GM19351 (cell line): ENCODE data around the gene HSPB6.
"Not testable (repeated sequence)": the region's sequence is repeated elsewhere in the genome, so short reads cannot be mapped to it uniquely, and the experiment has no call there.

Experiments used
- ATAC-seq: cut with Tn5 transposase; IDR thresholded peaks from one replicate; pipeline ENCODE4 v1.9.1; 2021; ENCODE audit warnings: mild to moderate bottlenecking, moderate library complexity; ENCODE audit not compliant: unreplicated experiment

The HSPB6 gene

DNA sequence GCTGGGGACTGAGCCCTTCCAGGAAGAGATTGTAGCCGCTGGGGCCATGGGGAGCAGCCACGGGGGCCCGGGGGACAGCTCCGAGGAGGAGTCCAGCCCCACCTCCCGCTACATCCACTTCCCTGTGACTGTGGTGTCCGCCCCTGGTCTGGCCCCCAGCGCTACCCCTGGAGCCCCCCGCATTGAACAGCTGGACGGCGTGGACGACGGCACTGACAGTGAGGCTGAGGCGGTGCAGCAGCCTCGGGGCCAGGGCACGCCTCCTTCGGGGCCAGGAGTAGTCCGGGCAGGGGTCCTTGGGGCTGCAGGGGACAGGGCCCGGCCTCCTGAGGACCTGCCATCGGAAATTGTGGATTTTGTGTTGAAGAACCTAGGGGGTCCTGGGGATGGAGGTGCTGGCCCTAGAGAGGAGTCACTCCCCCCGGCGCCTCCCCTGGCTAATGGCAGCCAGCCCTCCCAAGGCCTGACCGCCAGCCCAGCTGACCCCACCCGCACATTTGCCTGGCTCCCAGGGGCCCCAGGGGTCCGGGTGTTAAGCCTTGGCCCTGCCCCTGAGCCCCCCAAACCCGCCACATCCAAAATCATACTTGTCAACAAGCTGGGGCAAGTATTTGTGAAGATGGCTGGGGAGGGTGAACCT is 24.2 kb downstream of the HSPB6 start:
- ATAC-seq: no peak

DNA sequence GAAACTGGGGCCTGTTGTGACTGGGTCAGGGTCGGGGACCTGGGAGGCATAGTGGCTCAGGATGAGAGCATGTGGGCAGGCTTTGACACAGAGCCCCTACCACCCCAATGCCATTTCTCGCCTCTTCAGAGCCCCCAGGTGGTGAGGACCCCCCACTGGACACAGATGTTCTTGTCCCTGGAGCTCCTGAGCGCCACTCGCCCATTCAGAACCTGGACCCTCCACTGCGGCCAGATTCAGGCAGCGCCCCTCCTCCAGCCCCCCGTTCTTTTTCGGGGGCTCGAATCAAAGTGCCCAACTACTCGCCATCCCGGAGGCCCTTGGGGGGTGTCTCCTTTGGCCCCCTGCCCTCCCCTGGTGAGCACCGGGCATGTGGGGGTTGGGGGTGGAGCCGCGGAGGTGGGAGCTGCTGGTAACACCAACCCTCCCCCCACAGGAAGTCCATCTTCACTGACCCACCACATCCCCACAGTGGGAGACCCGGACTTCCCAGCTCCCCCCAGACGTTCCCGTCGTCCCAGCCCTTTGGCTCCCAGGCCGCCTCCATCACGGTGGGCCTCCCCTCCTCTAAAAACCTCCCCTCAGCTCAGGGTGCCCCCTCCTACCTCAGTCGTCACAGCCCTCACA is 24.9 kb downstream of the HSPB6 start:
- no peak for ATAC-seq

DNA sequence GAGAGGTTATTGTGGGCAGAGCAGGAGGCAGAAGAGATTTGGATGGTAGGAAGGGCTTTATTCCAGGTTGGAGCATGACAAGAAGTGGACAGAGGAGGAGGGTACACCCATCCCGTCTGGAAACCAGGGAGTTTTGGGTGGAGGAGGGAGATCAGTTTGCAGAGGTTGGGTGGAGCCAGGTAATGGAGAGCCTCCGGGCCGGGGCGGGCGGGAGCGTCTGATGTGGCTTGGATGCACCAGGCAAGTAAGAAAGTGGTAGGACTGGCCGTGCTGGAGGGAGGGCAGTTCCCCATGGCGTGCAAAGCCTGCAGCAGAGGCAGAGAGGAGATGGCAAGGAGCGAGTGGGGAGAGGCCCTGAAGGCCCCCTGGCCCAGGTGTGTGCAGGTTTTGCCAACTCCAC is 25.5 kb downstream of the HSPB6 start:
- ATAC-seq: no peak

DNA sequence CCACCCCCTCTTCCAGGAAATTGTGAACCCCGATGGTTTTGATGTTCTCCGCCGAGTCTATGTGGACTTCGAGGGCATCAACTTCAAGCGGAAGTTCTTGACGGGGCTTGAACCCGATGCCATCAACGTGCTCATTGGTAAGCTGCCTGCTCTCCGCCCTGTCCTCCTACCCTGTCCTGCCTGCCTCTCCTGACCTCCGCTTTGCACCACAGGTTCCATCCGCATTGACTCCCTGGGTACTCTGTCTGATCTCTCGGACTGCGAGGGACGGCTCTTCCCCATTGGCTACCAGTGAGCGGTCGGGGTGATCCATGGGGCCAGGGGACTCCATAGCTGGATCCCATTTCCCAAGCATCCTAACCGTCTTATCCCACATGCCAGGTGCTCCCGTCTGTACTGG is 26.5 kb downstream of the HSPB6 start:
- no peak for ATAC-seq

DNA sequence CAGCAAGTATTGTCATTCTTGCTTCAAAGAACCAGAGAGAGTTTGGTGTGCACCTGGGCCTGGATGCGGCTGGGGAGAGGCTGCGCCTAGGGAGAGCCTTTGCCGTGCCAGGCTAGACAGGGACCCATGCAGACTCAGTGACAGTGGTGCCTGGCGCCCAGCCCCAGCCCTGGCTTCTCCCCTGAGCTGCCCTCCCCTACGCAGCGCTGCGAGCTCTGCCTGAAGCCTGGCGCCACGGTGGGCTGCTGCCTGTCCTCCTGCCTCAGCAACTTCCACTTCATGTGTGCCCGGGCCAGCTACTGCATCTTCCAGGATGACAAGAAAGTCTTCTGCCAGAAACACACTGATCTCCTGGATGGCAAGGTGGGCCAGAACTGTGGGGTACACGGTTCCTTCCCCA is 27.1 kb downstream of the HSPB6 start:
- ATAC-seq: no peak

DNA sequence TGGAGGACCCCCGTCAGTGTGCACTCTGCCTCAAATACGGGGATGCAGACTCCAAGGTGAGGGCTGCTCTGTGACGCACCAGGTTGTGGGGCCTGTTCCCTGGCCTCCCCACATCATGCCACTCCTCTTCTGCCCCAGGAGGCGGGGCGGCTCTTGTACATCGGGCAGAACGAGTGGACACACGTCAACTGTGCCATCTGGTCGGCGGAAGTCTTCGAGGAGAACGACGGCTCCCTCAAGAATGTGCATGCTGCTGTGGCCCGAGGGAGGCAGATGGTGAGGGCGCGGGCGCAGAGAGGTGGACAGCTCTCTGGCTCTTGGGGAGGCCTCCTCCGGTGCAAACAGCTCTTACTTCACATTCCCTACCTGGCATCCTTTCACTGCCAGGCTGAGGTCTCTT is 27.8 kb downstream of the HSPB6 start:
- ATAC-seq: no peak

DNA sequence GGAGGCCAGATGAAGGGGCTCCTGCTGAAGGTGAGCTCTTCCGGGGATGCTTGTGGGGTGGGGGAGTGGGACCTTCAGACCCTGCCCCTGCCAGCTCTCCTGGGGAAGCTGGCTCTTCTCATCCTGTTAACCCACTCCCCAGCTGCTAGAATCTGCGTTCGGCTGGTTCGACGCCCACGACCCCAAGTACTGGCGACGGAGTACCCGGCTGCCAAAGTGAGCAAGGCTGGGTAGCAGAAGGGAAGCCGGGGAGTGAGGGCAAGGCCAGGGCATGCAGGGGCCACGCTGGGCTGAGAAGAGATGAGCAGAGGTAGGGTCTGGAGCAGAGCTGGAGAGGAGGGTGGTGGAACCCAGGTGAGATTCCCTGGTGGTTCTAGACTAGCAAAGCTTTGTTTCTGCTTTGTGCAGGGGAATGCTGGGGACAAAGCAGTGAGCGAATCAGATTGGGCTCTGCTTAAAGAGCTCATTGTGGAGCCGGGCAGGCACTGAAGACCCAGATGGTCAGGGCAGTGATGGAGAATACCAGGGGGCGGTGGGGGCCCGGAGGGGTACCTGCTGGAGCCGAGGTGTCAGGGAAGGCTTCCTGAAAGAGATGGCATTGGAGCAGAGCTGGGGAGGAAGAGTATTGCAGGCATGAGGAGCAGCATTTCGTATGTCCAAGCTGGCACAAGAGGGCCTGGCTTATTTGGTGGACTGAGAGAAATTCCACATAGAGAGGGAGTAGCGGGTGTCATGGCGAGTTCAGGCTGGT is 28.7 kb downstream of the HSPB6 start:
- no peak for ATAC-seq

DNA sequence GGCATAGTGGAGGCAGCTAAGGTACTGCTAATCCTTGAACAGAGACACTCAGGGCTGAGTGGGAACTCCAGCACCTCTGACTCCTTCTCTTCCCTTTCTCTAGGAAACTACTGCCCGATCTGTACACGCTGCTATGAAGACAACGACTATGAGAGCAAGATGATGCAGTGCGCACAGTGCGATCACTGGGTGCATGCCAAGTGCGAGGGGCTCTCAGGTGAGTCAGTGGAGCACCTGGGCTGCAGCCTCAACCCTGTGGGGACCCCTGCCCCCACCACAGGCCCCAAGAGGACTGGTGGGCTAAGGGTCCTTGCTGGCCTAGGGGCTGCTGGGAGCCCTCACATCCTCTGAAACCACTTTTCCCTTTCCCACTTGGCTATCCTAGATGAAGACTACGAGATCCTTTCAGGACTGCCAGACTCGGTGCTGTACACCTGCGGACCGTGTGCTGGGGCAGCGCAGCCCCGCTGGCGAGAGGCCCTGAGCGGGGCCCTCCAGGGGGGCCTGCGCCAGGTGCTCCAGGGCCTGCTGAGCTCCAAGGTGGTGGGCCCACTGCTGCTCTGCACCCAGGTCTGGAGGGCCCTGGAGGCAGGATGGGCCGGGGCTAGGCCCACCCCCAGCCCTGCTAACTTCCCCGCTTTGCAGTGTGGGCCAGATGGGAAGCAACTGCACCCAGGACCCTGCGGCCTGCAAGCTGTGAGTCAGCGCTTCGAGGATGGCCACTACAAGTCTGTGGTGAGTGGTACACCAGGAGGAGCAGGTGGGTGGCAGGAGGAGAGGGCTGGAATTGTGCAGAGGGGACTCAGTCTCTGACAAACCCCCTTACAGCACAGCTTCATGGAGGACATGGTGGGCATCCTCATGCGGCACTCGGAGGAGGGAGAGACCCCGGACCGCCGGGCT is 29.5 kb downstream of the HSPB6 start:
- no peak for ATAC-seq

DNA sequence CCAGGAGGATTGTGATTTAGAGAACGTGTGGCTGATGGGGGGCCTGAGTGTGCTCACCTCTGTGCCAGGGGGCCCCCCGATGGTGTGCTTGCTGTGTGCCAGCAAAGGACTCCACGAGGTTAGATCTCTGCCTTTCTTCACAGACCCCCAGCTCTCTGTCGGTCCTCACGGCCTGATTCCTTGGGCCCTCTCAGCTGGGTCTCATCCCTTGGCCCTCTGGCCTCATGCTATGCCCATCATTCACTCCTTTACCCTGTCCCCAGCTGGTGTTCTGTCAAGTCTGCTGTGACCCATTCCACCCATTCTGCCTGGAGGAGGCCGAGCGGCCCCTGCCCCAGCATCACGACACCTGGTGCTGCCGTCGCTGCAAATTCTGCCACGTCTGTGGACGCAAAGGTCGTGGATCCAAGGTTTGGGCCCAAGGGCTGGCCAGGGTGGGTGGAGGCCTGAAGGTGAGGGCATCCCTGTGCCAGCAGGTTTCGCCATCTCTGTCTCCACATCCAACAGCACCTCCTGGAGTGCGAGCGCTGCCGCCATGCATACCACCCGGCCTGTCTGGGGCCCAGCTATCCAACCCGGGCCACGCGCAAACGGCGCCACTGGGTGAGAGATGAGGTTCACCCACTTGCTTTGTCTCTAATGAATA is 31.5 kb downstream of the HSPB6 start:
- no peak for ATAC-seq

DNA sequence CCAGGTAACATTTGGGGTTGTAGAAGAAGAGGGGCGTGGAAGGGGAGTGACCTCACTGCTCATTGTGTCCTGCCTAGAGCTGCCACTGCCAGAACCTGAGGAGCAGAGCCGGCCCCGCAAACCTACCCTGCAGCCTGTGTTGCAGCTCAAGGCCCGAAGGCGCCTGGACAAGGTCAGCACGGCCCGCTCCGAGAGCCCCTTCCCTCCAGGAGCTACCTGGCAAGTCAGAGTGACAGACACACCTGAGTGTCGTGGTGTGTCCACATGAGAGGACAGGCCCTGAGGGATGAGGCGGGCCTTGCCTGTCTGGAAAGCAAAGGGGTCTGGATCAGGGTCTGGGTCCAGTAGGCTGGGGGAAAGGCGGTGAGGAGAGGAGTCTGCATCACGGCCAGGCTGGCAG is 32.3 kb downstream of the HSPB6 start:
- no peak for ATAC-seq

DNA sequence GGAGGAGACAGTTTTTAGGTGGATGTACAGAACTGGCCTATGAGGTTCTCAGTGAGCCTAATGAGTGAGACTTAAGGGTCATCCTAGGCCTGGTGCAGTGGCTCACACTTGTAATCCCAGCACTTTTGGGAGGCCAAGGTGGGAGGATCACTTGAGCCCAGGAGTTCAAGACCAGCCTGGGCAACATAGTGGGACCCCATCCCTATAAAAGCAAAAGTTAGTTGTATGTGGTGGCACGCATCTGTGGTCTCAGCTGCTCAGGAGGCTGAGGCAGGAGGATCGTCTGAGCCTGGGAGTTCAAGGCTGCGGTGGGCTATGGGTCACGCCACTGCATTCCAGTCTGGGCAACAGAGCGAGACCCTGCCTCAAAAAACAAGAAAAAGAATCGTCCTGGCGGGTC is 32.7 kb downstream of the HSPB6 start:
- ATAC-seq: not testable (repeated sequence)

DNA sequence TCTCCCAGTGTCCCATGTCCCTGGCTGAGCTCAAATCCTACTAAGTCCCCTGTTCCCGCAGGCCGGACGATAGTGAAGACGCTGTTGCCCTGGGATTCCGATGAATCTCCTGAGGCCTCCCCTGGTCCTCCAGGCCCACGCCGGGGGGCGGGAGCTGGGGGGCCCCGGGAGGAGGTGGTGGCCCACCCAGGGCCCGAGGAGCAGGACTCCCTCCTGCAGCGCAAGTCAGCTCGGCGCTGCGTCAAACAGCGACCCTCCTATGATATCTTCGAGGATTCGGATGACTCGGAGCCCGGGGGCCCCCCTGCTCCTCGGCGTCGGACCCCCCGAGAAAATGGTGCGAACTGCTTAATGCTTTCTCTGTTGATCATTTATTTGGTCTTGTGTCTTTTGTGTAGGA is 33.2 kb downstream of the HSPB6 start:
- no peak for ATAC-seq

DNA sequence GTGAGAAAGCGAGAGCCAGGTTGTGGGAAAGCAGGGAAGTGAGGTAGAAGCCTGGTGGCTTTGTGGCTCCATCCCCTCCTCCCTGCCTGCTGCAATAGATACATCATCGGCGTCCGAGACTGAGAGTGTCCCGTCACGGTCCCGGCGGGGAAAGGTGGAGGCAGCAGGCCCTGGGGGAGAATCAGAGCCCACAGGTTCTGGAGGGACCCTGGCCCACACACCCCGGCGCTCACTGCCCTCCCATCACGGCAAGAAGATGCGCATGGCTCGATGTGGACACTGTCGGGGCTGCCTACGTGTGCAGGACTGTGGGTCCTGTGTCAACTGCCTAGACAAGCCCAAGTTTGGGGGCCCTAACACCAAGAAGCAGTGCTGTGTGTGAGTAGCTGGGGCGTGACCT is 33.9 kb downstream of the HSPB6 start:
- no peak for ATAC-seq

DNA sequence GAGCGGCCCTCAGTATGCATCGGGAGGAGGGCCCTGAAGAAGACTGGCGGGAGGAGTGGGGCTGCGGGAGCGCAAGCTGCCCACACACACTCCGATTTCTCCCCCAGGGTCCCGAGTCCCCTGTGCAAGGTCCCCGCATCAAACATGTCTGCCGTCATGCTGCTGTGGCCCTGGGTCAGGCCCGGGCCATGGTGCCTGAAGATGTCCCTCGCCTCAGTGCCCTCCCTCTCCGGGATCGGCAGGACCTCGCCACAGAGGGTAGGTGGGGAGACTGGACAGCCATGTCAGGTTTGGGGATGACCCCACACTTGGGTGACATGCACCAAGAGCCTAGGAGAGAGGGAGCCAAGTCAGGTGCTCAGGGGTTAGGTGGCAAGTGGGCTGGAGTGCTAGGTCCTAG is 34.4 kb downstream of the HSPB6 start:
- no peak for ATAC-seq

DNA sequence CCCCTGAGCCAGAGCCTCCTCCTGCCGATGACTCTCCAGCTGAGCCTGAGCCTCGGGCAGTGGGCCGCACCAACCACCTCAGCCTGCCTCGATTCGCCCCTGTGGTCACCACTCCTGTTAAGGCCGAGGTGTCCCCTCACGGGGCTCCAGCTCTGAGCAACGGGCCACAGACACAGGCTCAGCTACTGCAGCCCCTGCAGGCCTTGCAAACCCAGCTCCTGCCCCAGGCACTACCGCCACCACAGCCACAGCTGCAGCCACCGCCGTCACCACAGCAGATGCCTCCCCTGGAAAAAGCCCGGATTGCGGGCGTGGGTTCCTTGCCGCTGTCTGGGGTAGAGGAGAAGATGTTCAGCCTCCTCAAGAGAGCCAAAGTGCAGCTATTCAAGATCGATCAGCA is 35.5 kb downstream of the HSPB6 start:
- no peak for ATAC-seq

DNA sequence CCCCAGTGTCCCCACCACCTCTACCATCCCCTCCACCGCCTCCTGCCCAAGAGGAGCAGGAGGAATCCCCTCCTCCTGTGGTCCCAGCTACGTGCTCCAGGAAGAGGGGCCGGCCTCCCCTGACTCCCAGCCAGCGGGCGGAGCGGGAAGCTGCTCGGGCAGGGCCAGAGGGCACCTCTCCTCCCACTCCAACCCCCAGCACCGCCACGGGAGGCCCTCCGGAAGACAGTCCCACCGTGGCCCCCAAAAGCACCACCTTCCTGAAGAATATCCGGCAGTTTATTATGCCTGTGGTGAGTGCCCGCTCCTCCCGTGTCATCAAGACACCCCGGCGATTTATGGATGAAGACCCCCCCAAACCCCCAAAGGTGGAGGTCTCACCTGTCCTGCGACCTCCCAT is 36.2 kb downstream of the HSPB6 start:
- no peak for ATAC-seq

DNA sequence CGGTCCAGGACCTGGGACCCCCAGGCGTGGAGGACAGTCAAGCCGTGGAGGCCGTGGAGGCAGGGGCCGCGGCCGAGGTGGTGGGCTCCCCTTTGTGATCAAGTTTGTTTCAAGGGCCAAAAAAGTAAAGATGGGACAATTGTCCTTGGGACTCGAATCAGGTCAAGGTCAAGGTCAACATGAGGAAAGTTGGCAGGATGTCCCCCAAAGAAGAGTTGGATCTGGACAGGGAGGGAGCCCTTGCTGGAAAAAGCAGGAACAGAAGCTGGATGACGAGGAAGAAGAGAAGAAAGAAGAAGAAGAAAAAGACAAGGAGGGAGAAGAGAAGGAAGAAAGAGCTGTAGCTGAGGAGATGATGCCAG is 36.7 kb downstream of the HSPB6 start:
- no peak for ATAC-seq

DNA sequence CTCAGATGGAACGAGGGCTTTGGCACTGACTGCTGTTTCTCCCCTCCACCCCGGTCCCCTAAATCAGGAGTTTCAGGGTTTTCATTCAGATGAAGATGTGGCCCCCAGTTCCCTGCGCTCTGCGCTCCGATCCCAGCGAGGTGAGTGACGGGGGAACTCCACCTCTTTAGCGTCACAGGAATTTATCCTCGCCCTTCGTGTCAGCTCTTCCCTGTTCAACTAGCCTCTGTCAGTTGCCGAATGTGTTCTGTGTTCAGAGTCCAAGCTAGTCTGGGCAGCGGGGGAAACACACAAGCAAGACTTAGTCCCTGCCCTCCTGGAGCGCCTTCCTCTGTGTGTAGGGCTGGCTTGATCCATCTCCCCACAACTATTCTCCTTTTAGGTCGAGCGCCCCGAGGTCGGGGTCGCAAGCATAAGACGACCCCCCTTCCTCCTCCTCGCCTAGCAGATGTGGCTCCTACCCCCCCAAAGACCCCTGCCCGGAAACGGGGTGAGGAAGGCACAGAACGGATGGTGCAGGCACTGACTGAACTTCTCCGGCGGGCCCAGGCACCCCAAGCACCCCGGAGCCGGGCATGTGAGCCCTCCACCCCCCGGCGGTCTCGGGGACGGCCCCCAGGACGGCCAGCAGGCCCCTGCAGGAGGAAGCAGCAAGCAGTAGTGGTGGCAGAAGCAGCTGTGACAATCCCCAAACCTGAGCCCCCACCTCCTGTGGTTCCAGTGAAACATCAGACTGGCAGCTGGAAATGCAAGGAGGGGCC is 37.2 kb downstream of the HSPB6 start:
- no peak for ATAC-seq

DNA sequence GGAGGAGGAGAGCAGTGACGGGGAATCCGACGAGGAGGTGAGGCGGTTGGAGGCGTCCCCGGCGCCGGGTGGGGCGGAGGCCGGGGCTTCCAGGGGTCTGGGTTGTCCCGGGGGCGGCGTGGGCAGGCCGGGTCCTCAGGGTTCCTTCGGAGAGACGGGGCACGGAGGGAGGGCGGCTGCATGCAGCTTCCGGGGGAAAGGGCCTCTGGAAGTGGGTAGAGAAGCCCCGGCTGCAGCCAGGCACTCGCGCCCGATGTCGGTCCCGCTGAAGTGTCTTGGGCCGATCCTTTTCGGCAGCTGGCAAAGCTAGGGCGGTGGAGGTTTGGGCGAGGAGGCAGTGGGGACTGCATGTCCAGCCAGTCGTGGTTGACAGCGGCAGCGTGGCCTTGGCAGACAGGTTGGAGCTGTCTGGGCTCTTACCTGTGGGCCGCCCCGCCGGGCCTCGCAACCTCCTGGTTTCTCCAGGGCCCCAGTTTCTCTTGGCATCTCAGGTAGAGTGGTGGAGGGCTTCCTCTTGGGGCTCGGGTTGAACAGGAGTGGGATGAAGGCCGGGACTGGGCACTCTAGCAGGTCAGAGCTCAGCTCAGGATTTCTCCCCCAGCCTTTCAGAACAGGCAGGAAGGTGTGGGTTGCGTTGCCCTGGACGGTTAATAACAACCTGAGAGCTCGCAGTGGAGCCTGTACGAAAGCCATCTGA is 38.3 kb downstream of the HSPB6 start:
- no peak for ATAC-seq
